Stomach (tissue), 9 donors: ENCODE data around the gene MCTP1. TPM values are rescaled to one million over a fixed set of nuclear protein-coding genes. Genes with fewer than 3 reads are reported as not detected.

Source experiments
- DNase-seq, 2 donors: peaks; one replicate each; pipeline versions ENCODE4 v3.0.0 to v3.0.0-alpha.2; 2013 to 2019
- H3K27ac ChIP-seq, 5 donors: fragments of 200-600 bp in 4 of 5; sonication (generic) in 4 of 5; one replicate each; pipeline ENCODE4 v1.5.1; 2013 to 2019; ENCODE audit warnings: mild to moderate bottlenecking in 1 of 5, moderate library complexity in 1 of 5
- H3K27me3 ChIP-seq, 3 donors: fragments of 200-600 bp; sonication (generic); one replicate each; pipeline ENCODE4 v1.5.1; 2017 to 2019; ENCODE audit warnings: mixed run types in 1 of 3
- H3K36me3 ChIP-seq, 4 donors: fragments of 200-600 bp; sonication (generic); 1 replicate in 3 of 4; 2 replicates in 1 of 4; pipeline ENCODE4 v1.5.1; 2016 to 2019
- H3K4me1 ChIP-seq, 4 donors: fragments of 200-600 bp; sonication (generic); one replicate each; pipeline ENCODE4 v1.5.1; 2016 to 2019
- H3K4me3 ChIP-seq, 4 donors: fragments of 200-600 bp; sonication (generic) in 3 of 4; one replicate each; pipeline ENCODE4 v1.5.1; 2016 to 2019; ENCODE audit warnings: mild to moderate bottlenecking in 1 of 4
- H3K9me3 ChIP-seq, 4 donors: fragments of 200-600 bp; sonication (generic); one replicate each; pipeline ENCODE4 v1.5.1; 2016 to 2019
- EP300 ChIP-seq: sonication (generic); formaldehyde crosslinking; IDR thresholded peaks from one replicate; pipeline ENCODE4 v1.6.1; 2017; ENCODE audit warnings: antibody characterized with exemption
- POLR2A ChIP-seq, 4 donors: fragments of 450-650 bp; IDR thresholded peaks; one replicate each; pipeline ENCODE4 v1.6.1; 2016; ENCODE audit warnings: antibody characterized with exemption in 4 of 4, control low read depth in 2 of 4, mild to moderate bottlenecking in 1 of 4, moderate library complexity in 1 of 4
- POLR2AphosphoS5 ChIP-seq, 3 donors: sonication (generic); formaldehyde crosslinking; IDR thresholded peaks; one replicate each; pipeline ENCODE4 v1.6.1; 2016; ENCODE audit warnings: antibody characterized with exemption in 3 of 3
- WGBS, 5 donors: extraction: QIAGEN DNeasy Blood & Tissue Kit in 3 of 5; methylation state at CpG; one replicate each; pipeline versions ENCODE4 v1.1.5 to v1.1.7; 2013 to 2018; 5-methylcytosine and 5-hydroxymethylcytosine counted together
- intact Hi-C: fragments of 100-400 bp; cut with DNase I; formaldehyde crosslinking; loops from one replicate; pipeline ENCODE4 v1.15.1; 2023; ENCODE audit warnings: low total_unique reads
- polyA plus RNA-seq, 3 donors: library from polyadenylated mRNA; stranded (reverse); fragments of 200-250 nt; gene quantifications; one replicate each; pipeline ENCODE4 v1.2.3, GENCODE V29; 2013
- total RNA-seq, 5 donors: library from RNA; depleted of rRNA; stranded (reverse); fragments of >200 nt; gene quantifications; one replicate each; pipeline versions ENCODE4 v1.1.0 to v1.2.3, GENCODE V29; 2014 to 2016
- TF ChIP-seq, protein P1 (sequence below), 7 experiments: fragments of 450-650 bp in 4 of 7; fragments of 200-600 bp in 3 of 7; sonication (generic) in 3 of 7; IDR thresholded peaks; one replicate each; pipeline ENCODE4 v1.5.1; 2016 to 2019; ENCODE audit warnings: antibody characterized with exemption in 7 of 7, control low read depth in 2 of 7, mild to moderate bottlenecking in 1 of 7
- donor health status: healthy with polysubstance abuse.
- donor health status: Bipolar disorder and iron deficiency.
- donor health status: healthy.

Gene MCTP1
- total and polyA plus RNA-seq, 8 donors, result 1.4 to 47.9 (median 11.3) TPM

DNA sequence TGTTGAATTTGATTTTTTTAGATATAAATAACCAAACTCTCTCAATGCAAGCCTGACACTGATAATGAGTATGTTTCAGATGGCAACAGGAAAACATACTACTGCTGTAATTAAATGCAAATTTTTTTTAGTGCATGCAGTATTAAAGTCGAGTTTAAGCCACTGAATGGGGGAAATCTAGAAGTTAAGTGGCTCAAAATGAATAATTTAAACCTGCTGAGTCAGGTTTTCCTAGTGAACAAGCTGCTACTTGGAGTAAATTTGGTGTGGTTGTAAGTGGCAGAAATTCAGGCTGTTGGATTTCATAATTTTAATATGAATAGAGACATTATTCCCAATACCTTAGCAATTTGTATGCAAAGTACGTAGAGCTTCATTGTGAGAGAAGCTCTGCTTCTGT is 544.6 kb downstream of the MCTP1 start:
- no peak overlapping the region for H3K27ac ChIP-seq
- DNase-seq, result no peak
- TF ChIP-seq POLR2A (IDR thresholded peaks at IDR 0.05) (no peak), POLR2AphosphoS5 (IDR thresholded peaks at IDR 0.05) (no peak), EP300 (no peak)
- TF ChIP-seq, protein P1, sequence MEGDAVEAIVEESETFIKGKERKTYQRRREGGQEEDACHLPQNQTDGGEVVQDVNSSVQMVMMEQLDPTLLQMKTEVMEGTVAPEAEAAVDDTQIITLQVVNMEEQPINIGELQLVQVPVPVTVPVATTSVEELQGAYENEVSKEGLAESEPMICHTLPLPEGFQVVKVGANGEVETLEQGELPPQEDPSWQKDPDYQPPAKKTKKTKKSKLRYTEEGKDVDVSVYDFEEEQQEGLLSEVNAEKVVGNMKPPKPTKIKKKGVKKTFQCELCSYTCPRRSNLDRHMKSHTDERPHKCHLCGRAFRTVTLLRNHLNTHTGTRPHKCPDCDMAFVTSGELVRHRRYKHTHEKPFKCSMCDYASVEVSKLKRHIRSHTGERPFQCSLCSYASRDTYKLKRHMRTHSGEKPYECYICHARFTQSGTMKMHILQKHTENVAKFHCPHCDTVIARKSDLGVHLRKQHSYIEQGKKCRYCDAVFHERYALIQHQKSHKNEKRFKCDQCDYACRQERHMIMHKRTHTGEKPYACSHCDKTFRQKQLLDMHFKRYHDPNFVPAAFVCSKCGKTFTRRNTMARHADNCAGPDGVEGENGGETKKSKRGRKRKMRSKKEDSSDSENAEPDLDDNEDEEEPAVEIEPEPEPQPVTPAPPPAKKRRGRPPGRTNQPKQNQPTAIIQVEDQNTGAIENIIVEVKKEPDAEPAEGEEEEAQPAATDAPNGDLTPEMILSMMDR (IDR thresholded peaks at IDR 0.05), result no peak
- WGBS, 5 donors, result 62 to 72% (median 62%) methylated on average over 2 of the region's 2 CpGs
- H3K36me3 ChIP-seq, result no peaks in the 10 kb centered on the region
- no peaks in the 10 kb centered on the region for H3K9me3 ChIP-seq
- no peak overlapping the region for H3K4me3 ChIP-seq
- intact Hi-C loops, result no loop called here
- no peaks in the 10 kb centered on the region for H3K27me3 ChIP-seq
- H3K4me1 ChIP-seq, result peaks cover 0 to 3% (median 0%) of the 10 kb centered on the region in 4 donors

DNA sequence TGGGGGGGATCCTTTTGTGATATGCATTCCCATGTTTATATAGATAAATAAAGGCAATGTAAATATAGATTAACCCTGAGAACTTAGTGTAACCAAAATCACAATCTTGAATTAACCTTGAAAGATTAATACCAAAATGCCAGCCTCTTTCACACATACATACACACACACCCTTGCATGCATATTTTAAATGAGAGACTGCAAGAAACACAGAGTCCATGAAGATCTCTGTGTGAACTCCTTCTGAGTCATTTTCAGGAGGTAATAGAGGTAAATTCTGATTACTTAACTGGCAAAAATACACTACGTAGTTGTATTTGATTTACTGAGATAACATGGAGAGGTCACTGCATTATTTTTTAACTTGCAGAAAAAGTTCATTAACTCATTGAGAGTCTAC is 548.4 kb downstream of the MCTP1 start:
- Histone ChIP-seq H3K4me1 (peaks cover 0 to 3% (median 0%) of the 10 kb centered on the region in 4 donors), H3K27me3 (no peaks in the 10 kb centered on the region), H3K36me3 (no peaks in the 10 kb centered on the region), H3K4me3 (no peak overlapping the region), H3K27ac (no peak overlapping the region), H3K9me3 (no peaks in the 10 kb centered on the region)
- intact Hi-C loops, result no loop called here
- no peak for DNase-seq
- WGBS, 5 donors, result 30 to 62% (median 36%) methylated on average over 1 of the region's 1 CpG
- TF ChIP-seq POLR2AphosphoS5 (IDR thresholded peaks at IDR 0.05) (no peak), EP300 (no peak), POLR2A (IDR thresholded peaks at IDR 0.05) (no peak)
- TF ChIP-seq, protein P1 (IDR thresholded peaks at IDR 0.05), result no peak

DNA sequence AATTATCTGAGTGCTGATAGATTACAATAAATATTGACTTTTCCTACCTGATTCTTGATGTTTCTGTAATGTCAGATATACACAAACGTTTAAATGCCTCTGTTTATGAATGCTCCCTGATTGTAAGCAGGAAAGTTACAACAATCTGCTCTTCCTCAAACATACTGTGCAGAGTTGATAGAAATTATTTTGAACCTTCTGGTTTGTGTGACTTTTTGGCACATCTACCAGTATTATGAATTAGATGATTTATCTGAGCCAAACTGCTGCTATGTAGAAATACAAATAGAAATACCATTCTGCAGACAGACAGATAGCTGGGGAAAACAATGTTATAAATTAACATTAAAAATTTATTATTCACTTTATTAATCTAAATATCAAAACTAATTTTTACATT is 553.4 kb downstream of the MCTP1 start:
- WGBS, 5 donors, result 10 to 28% (median 20%) methylated on average over 1 of the region's 1 CpG
- no peaks in the 10 kb centered on the region for H3K36me3 ChIP-seq
- no peaks in the 10 kb centered on the region for H3K4me1 ChIP-seq
- no peaks in the 10 kb centered on the region for H3K27me3 ChIP-seq
- DNase-seq, result no peak
- H3K4me3 ChIP-seq, result no peak overlapping the region
- H3K9me3 ChIP-seq, result no peaks in the 10 kb centered on the region
- intact Hi-C loops, result no loop called here
- no peak overlapping the region for H3K27ac ChIP-seq
- no peak for TF ChIP-seq EP300
- TF ChIP-seq POLR2A (IDR thresholded peaks at IDR 0.05), result no peak
- no peak for TF ChIP-seq POLR2AphosphoS5 (IDR thresholded peaks at IDR 0.05)
- TF ChIP-seq, protein P1 (IDR thresholded peaks at IDR 0.05), result no peak

DNA sequence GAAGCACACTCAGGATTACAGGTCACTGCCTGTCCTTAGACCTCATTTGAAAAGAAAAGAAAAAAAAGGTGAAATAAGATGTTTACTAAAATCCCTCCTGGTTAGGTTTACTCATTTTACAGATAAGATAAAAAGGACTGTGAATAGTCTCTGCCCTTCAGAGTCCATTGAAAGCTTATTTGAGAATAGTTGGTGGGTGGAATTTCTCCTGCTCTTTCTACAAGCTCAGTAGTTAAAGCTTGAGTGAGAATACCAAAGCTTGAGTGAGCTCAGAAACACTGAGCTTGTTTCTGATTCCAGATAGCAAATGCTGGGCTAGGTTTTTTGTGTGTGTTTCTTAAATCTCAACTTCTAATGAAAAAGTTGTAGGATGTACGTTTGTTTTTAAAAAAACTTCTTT is 559.8 kb downstream of the MCTP1 start:
- intact Hi-C loops, result no loop called here
- H3K27me3 ChIP-seq, result no peaks in the 10 kb centered on the region
- 24 to 41% (median 28%) methylated on average over 1 of the region's 1 CpG for WGBS, 5 donors
- no peak for DNase-seq
- no peaks in the 10 kb centered on the region for H3K4me1 ChIP-seq
- no peaks in the 10 kb centered on the region for H3K36me3 ChIP-seq
- H3K27ac ChIP-seq, result no peak overlapping the region
- H3K4me3 ChIP-seq, result no peak overlapping the region
- H3K9me3 ChIP-seq, result no peaks in the 10 kb centered on the region
- TF ChIP-seq POLR2A (IDR thresholded peaks at IDR 0.05), result no peak
- TF ChIP-seq, protein P1 (IDR thresholded peaks at IDR 0.05), result no peak
- no peak for TF ChIP-seq POLR2AphosphoS5 (IDR thresholded peaks at IDR 0.05)
- no peak for TF ChIP-seq EP300
